ENCODE results near the gene RUNX2. TPM values are rescaled to one million over a fixed set of nuclear protein-coding genes. Genes with fewer than 3 reads are reported as not detected.

Gene RUNX2
- total and polyA plus RNA-seq, 2 experiments from 2014 or later = 4.4 to 5.2 TPM

- no peak overlapping the region for H2AFZ ChIP-seq
- H3K36me3 ChIP-seq (ENCODE audit: low read depth) = peaks cover 4% of the 10 kb centered on the region; the same call in 1 of the 2 replicates
- no peak overlapping the region for H3K4me2 ChIP-seq (ENCODE audit: unreplicated experiment)
- no peak overlapping the region for H3K27ac ChIP-seq
- H3K4me1 ChIP-seq (ENCODE audit: insufficient read depth) = peaks cover 43% of the 10 kb centered on the region
- peaks cover 5% of the 10 kb centered on the region; the same call in 1 of the 2 replicates for H3K79me2 ChIP-seq (ENCODE audit: insufficient read depth)
- no peaks in the 10 kb centered on the region for H3K9me3 ChIP-seq (ENCODE audit: low read depth)
- no peak for TF ChIP-seq EZH2phosphoT487 (IDR thresholded peaks at IDR 0.05; ENCODE audit: insufficient read depth, low read depth)
- no peak for TF ChIP-seq EZH2 (IDR thresholded peaks at IDR 0.05; ENCODE audit: insufficient read depth, poor library complexity, severe bottlenecking)
- no peak overlapping the region for H3K9ac ChIP-seq
- DNase-seq = no peak
- H3K4me3 ChIP-seq = no peak overlapping the region
- H3K27me3 ChIP-seq (replicated peaks; ENCODE audit: insufficient read depth) = no peaks in the 10 kb centered on the region
- H3F3A ChIP-seq (ENCODE audit: insufficient read depth) = peaks cover 11% of the 10 kb centered on the region; the same call in 1 of the 2 replicates
- in situ Hi-C loops (cut with MboI) = no loop called here
- no peaks in the 10 kb centered on the region for H3K9me2 ChIP-seq (ENCODE audit: insufficient read depth)
- H4K20me1 ChIP-seq (ENCODE audit: insufficient read depth) = no peaks in the 10 kb centered on the region
- 92 to 93% methylated on average over 4 of the region's 4 CpGs for WGBS, 2 experiments (ENCODE audit: low coverage in 1 of 2, low lambda C conversion rate in 2 of 2, missing lambda C conversion rate in 2 of 2)
Observed at GRCh38 chr6:45522486-45522885, 194.4 kb downstream of the RUNX2 start.

DNA sequence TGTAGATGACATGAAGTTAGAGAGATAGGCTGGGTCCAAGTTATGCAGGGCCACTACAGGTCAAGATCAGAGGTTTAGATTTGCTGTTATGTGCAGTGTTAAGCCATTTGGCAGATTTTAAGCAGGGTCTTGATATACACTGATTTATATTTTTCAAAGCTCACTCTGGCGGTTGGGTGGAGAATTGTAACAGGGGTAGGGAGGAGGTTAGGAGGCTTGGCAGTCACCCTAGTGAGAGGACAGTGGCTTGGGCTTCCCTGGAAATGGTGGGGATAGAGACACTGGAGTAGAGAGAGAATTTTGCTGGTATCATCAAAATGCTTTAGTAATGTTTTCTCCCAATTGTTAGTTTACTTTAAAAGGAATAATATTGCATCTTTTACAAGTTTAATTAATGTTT lies 199.1 kb downstream of the RUNX2 start:
- no peaks in the 10 kb centered on the region for H4K20me1 ChIP-seq (ENCODE audit: insufficient read depth)
- no peak overlapping the region for H3K4me3 ChIP-seq
- H2AFZ ChIP-seq = no peak overlapping the region
- no peak overlapping the region for H3K27ac ChIP-seq
- H3K4me2 ChIP-seq (ENCODE audit: unreplicated experiment) = no peak overlapping the region
- no peaks in the 10 kb centered on the region for H3K27me3 ChIP-seq (replicated peaks; ENCODE audit: insufficient read depth)
- no peak for TF ChIP-seq EZH2phosphoT487 (IDR thresholded peaks at IDR 0.05; ENCODE audit: insufficient read depth, low read depth)
- TF ChIP-seq EZH2 (IDR thresholded peaks at IDR 0.05; ENCODE audit: insufficient read depth, poor library complexity, severe bottlenecking) = no peak
- H3F3A ChIP-seq (ENCODE audit: insufficient read depth) = no peaks in the 10 kb centered on the region
- no peaks in the 10 kb centered on the region for H3K9me2 ChIP-seq (ENCODE audit: insufficient read depth)
- H3K36me3 ChIP-seq (ENCODE audit: low read depth) = peaks cover 4% of the 10 kb centered on the region; the same call in 1 of the 2 replicates
- DNase-seq = no peak
- peaks cover 5% of the 10 kb centered on the region; the same call in 1 of the 2 replicates for H3K79me2 ChIP-seq (ENCODE audit: insufficient read depth)
- no peaks in the 10 kb centered on the region for H3K9me3 ChIP-seq (ENCODE audit: low read depth)
- WGBS, 2 experiments (ENCODE audit: low coverage in 1 of 2, low lambda C conversion rate in 2 of 2, missing lambda C conversion rate in 2 of 2) = 90 to 100% methylated on average over 1 of the region's 1 CpG
- in situ Hi-C loops (cut with MboI) = no loop called here
- H3K4me1 ChIP-seq (ENCODE audit: insufficient read depth) = peaks cover 15% of the 10 kb centered on the region
- H3K9ac ChIP-seq = no peak overlapping the region

DNA sequence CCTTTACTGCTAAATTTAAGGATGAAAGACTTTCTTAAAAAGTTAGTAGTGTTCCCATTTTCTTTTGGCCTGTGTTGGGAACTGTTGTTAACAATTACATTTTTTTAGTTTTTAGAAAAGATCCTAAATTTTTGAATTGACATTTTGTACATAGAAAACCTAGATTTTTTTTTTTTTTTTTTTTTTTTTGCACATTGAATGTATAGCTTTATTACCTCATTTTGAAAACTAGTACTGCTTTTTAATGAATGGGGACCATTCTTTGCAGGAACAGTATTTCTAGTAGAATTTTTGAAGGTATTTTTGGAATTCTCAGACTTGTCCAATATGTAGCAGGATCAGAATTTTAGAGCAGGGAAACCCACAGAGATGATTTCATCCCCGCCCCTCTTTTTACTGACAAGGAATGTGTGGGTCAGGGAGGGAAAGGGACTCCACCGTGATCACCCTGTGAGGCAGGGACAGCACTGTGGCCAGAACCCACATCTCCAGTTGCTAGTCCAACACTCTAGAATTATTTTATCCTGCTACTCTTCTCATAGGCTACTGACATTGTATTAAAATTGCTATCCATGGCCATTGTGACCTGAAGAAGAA lies 204.0 kb downstream of the RUNX2 start:
- in situ Hi-C loops (cut with MboI) = no loop called here
- peak overlapping the region; percentile 75; the same call in 1 of the 2 replicates for H3K9ac ChIP-seq
- no peak overlapping the region for H3K4me3 ChIP-seq
- no peaks in the 10 kb centered on the region for H3K9me3 ChIP-seq (ENCODE audit: low read depth)
- H3K9me2 ChIP-seq (ENCODE audit: insufficient read depth) = no peaks in the 10 kb centered on the region
- H3K27ac ChIP-seq = peak overlapping the region; percentile 39; the same call in 1 of the 2 replicates
- peak overlapping the region; percentile 98 for H3K4me2 ChIP-seq (ENCODE audit: unreplicated experiment)
- no peaks in the 10 kb centered on the region for H4K20me1 ChIP-seq (ENCODE audit: insufficient read depth)
- H3K36me3 ChIP-seq (ENCODE audit: low read depth) = no peaks in the 10 kb centered on the region
- WGBS, 2 experiments (ENCODE audit: low coverage in 1 of 2, low lambda C conversion rate in 2 of 2, missing lambda C conversion rate in 2 of 2) = 80 to 81% methylated on average over 2 of the region's 2 CpGs
- H3F3A ChIP-seq (ENCODE audit: insufficient read depth) = no peaks in the 10 kb centered on the region
- H2AFZ ChIP-seq = peak overlapping the region; percentile 79; the same call in 1 of the 2 replicates
- H3K4me1 ChIP-seq (ENCODE audit: insufficient read depth) = peaks cover 18% of the 10 kb centered on the region
- DNase-seq = no peak
- TF ChIP-seq EZH2phosphoT487 (IDR thresholded peaks at IDR 0.05; ENCODE audit: insufficient read depth, low read depth) = no peak
- TF ChIP-seq EZH2 (IDR thresholded peaks at IDR 0.05; ENCODE audit: insufficient read depth, poor library complexity, severe bottlenecking) = no peak
- no peaks in the 10 kb centered on the region for H3K79me2 ChIP-seq (ENCODE audit: insufficient read depth)
- no peaks in the 10 kb centered on the region for H3K27me3 ChIP-seq (replicated peaks; ENCODE audit: insufficient read depth)

DNA sequence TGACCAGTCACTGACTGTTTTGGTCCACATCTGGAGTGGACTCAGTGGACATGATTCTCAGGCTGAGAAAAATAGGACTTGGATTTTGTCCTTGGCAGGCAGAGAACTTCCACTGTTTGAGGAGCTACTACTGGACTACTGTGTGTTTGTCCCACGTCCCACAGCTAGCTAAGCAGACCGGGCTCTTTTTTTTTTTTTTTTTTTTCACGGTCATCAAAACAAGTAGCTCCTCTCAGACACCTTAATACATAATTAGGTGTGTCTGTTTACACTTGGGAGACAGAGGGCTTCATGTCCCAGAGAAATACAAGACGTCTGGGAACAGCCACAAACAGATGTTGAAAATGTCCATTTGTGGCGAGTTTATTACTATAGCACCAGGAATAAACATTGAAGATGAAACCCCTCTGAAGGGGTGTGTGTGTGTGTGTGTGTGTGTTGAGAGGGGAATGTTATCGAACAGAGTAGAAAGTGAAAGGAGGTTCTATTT lies 204.6 kb downstream of the RUNX2 start:
- H3K4me1 ChIP-seq (ENCODE audit: insufficient read depth) = peaks cover 18% of the 10 kb centered on the region
- H3K79me2 ChIP-seq (ENCODE audit: insufficient read depth) = no peaks in the 10 kb centered on the region
- peak overlapping the region; percentile 75 for H3K9ac ChIP-seq
- no peaks in the 10 kb centered on the region for H3K27me3 ChIP-seq (replicated peaks; ENCODE audit: insufficient read depth)
- H3K36me3 ChIP-seq (ENCODE audit: low read depth) = no peaks in the 10 kb centered on the region
- peak overlapping the region; percentile 79 for H2AFZ ChIP-seq
- H3F3A ChIP-seq (ENCODE audit: insufficient read depth) = no peaks in the 10 kb centered on the region
- peak overlapping the region; percentile 39 for H3K27ac ChIP-seq
- no peaks in the 10 kb centered on the region for H4K20me1 ChIP-seq (ENCODE audit: insufficient read depth)
- WGBS, 2 experiments (ENCODE audit: low coverage in 1 of 2, low lambda C conversion rate in 2 of 2, missing lambda C conversion rate in 2 of 2) = 3 to 8% methylated on average over 5 to 6 of the region's 6 CpGs
- H3K9me3 ChIP-seq (ENCODE audit: low read depth) = no peaks in the 10 kb centered on the region
- H3K4me3 ChIP-seq = peak overlapping the region; percentile 71
- TF ChIP-seq EZH2 (IDR thresholded peaks at IDR 0.05; ENCODE audit: insufficient read depth, poor library complexity, severe bottlenecking) (no peak), EZH2phosphoT487 (IDR thresholded peaks at IDR 0.05; ENCODE audit: insufficient read depth, low read depth) (no peak)
- no peaks in the 10 kb centered on the region for H3K9me2 ChIP-seq (ENCODE audit: insufficient read depth)
- DNase-seq = peak; percentile 41
- H3K4me2 ChIP-seq (ENCODE audit: unreplicated experiment) = peak overlapping the region; percentile 98
- in situ Hi-C loops (cut with MboI) = no loop called here
